ENCODE results near the gene CFB.
"Not testable (repeated sequence)": the region's sequence is repeated elsewhere in the genome, so short reads cannot be mapped to it uniquely, and the experiment has no call there.

CFB gene

DNA sequence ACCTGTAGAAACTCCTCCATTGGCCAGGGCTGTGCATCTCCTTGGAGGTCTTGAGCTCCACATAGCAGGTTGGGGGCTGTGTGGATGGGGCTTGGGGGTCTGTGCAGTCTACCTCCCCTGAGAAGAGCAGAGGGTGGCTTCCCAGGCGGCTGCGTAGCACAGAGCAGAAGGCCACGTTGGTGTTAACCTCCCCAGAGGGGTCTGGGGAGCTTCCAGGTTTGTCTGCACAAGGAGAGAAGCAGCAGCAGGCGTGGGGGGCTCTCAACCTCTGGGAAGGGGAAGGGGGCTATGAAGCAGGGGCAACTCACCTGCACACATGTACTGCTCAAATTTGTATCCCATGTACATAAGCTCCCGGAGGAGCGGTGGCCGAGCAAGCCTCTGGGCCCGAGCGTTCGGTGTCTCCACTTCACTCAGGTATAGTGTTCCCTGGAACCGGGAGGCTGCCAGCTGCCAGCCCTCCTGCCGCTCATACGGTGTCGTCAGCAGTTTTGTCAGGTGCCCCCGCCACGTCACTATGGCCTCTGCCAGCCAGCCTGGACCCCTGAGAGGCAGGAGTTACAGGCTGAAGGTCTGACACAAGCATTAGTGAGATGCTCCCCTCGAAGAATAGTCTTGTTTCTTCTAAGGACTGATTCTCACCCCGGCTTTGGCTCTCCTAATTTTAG lies 24.8 kb downstream of the CFB start:
- no peak for DNase-seq (ENCODE audit: low read depth)

- DNase-seq (ENCODE audit: low read depth) = no peak
These were observed 25.5 kb downstream of the CFB start for GRCh38 chr6:31971279-31971992.

- peak; percentile 99 for DNase-seq (ENCODE audit: low read depth)
These were observed 26.3 kb downstream of the CFB start, which contains the start of gene DXO for GRCh38 chr6:31971993-31972708. Gene DXO (minus strand): TSS chr6:31972138. CDS start chr6:31971675, 463 bp downstream.

GRCh38 chr6:31972709-31973350 lies 26.9 kb downstream of the CFB start:
- DNase-seq (ENCODE audit: low read depth) = no peak

- not testable (repeated sequence) for DNase-seq (ENCODE audit: low read depth)
These were observed 30.2 kb downstream of the CFB start for GRCh38 chr6:31976065-31976464.

DNA sequence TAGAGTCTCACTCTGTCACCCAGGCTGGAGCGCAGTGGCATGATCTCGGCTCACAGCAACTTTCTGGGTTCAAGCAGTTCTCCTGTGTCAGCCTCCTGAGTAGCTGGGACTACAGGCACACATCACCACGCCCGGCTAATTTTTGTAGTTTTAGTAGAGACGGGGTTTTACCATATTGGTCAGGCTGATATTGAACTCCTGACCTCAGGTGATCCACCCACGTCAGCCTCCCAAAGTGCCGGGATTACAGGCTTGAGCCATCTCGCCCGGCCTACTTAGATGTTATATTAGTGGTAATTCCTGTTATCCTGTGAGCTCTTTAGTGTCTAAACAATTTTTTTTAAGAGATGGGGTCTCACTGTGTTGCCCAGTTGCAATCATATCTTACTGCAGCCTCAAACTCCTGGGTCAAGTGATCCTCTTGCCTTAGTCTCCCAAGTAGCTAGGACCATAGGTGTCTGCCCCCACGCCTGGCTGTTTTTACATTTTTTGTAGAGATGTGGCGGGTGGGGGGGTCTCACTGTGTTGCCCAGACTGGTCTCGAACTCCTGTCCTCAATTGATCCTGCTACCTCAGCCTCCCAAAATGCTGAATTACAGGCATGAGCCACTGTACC lies 32.0 kb downstream of the CFB start:
- no peak for DNase-seq (ENCODE audit: low read depth)

DNA sequence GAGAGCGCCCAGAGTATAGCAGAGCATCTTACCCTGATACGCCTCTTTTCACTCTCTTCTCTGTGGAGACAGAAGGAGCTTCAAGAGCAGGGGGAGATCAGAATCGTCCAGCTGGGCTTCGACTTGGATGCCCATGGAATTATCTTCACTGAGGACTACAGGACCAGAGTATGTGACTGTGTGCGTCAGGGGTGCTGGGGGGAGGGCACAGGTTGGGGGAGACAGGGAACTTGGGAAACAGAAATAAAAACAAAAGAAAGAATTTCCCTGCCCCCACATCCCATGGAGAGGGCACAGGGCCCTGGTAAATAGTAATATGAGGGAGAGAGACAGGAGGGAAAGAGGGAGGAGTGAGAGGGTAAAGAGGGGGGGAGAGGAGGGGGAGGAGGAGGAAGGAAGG lies 32.9 kb downstream of the CFB start:
- DNase-seq (ENCODE audit: low read depth) = no peak

- DNase-seq (ENCODE audit: low read depth) = no peak
These were observed 33.5 kb downstream of the CFB start for GRCh38 chr6:31979238-31979898.

DNA sequence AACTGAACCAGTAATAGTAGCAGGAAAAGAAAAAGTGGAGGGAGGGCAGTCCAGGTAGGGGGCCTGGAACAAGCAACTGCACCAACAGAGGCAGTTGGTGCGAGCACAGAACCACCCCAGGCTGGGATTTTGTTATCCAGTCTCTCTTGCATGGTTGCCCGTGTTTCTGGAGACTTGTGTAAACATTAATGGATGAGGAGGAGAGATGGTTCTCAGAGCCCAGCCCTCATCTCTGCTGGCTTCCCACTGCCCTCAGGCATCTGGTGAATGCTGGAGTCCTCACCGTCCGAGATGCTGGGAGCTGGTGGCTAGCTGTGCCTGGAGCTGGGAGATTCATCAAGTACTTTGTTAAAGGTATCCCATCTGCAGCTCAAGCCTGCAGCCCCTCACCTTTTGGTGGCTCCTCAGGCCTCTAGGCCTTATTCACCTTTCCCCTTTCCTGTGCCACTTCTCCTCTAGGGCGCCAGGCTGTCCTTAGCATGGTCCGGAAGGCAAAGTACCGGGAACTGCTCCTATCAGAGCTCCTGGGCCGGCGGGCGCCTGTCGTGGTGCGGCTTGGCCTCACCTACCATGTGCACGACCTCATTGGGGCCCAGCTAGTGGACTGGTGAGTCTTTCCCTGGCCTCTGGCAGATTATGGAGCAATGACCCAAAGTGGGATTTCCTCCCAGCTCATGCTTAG lies 34.4 kb downstream of the CFB start:
- DNase-seq (ENCODE audit: low read depth) = not testable (repeated sequence)

DNA sequence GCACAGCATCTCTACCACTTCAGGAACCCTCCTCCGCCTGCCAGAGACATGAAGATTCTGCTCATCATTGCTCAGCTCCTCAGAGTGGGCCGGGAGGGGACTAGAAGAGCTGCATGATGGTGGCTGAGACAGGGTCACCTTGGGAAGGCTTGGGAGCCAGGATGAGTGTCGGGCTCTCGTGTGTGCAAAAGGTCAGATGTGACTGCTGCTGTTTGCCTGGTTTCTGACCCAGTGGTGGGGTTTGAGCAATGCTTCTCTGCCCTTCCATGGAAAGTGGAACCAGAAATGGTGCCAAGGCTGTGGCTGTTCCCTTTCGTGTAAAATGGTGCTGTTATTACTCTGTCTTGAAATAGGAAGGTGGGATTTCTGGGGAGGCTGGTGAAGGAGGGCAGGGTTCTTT lies 35.1 kb downstream of the CFB start:
- not testable (repeated sequence) for DNase-seq (ENCODE audit: low read depth)

DNA sequence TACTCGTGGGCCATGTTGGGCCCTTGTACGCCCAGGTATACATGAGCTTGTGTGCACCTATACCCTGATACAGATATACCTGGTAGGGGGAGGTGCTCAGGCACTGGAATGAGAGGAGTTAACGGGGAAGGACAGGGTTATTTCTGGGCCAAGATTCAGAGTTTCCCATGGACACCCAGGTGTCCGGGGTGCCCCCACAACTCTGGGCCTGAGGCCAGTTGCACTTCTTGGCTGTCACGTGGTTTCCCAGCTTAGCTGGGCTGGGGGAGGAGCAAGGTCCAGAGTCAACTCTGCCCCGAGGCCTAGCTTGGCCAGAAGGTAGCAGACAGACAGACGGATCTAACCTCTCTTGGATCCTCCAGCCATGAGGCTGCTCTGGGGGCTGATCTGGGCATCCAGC lies 35.8 kb downstream of the CFB start, which contains the start of gene C4A:
Gene C4A, plus strand, starts transcription at position 314 of the 400 bp plus-strand sequence. Its CDS starts 51 bp downstream, at position 365.
- DNase-seq (ENCODE audit: low read depth) = not testable (repeated sequence)

GRCh38 chr6:31989363-31989762 lies 43.5 kb downstream of the CFB start:
- DNase-seq (ENCODE audit: low read depth) = not testable (repeated sequence)

- not testable (repeated sequence) for DNase-seq (ENCODE audit: low read depth)
These were observed 48.5 kb downstream of the CFB start for GRCh38 chr6:31994421-31994820.

DNA sequence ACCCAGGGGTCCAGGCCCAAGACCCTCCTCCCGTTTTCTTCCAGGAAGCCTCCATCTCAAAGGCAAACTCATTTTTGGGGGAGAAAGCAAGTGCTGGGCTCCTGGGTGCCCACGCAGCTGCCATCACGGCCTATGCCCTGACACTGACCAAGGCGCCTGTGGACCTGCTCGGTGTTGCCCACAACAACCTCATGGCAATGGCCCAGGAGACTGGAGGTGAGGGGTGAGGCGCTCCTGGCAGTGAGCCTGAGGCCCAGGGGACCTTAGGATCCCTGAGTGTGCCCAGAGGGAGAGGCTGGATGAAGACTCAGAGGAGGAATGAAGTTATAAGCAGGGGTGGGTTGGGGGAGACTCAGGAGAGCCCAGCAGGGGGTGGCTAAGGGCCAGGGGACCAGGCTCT lies 50.5 kb downstream of the CFB start:
- not testable (repeated sequence) for DNase-seq (ENCODE audit: low read depth)

Measured in HS-27A (cell line).